Tibial nerve (tissue), 4 donors: ENCODE data around the gene SERPINA7. TPM values are rescaled to one million over a fixed set of nuclear protein-coding genes. Genes with fewer than 3 reads are reported as not detected.
"Not testable (repeated sequence)": the region's sequence is repeated elsewhere in the genome, so short reads cannot be mapped to it uniquely, and the experiment has no call there.

Experiments used
- DNase-seq, 2 donors: peaks; one replicate each; pipeline ENCODE4 v3.0.0-alpha.2; 2019; ENCODE audit warnings: low spot score in 2 of 2
- H3K27ac ChIP-seq, 4 donors: fragments of 200-600 bp; sonication (generic) in 3 of 4; one replicate each; pipeline ENCODE4 v1.5.1; 2017 to 2019; ENCODE audit warnings: mild to moderate bottlenecking in 1 of 4
- H3K27me3 ChIP-seq, 2 donors: fragments of 200-600 bp; sonication (generic) in 1 of 2; one replicate each; pipeline versions ENCODE4 v1.5.1 to v1.6.0; 2017 to 2019
- H3K36me3 ChIP-seq, 3 donors: fragments of 200-600 bp; sonication (generic); one replicate each; pipeline ENCODE4 v1.5.1; 2018 to 2019
- H3K4me1 ChIP-seq, 4 donors: fragments of 200-600 bp; sonication (generic) in 3 of 4; one replicate each; pipeline ENCODE4 v1.5.1; 2017 to 2019
- H3K4me3 ChIP-seq, 4 donors: fragments of 200-600 bp; sonication (generic) in 3 of 4; one replicate each; pipeline ENCODE4 v1.5.1; 2017 to 2019; ENCODE audit warnings: mild to moderate bottlenecking in 1 of 4, moderate library complexity in 1 of 4
- H3K9me3 ChIP-seq, 4 donors: fragments of 200-600 bp; sonication (generic) in 3 of 4; one replicate each; pipeline ENCODE4 v1.5.1; 2017 to 2019
- CTCF ChIP-seq, 5 experiments: fragments of 200-600 bp in 3 of 5; fragments of 450-650 bp in 2 of 5; sonication (generic) in 3 of 5; IDR thresholded peaks; one replicate each; pipeline ENCODE4 v1.5.1; 2016 to 2019; ENCODE audit warnings: antibody characterized with exemption in 5 of 5, mild to moderate bottlenecking in 3 of 5, moderate library complexity in 2 of 5
- EP300 ChIP-seq, 2 donors: sonication (generic); formaldehyde crosslinking; IDR thresholded peaks; one replicate each; pipeline ENCODE4 v1.6.1; 2017; ENCODE audit warnings: antibody characterized with exemption in 2 of 2, mild to moderate bottlenecking in 1 of 2
- POLR2A ChIP-seq, 2 donors: fragments of 450-650 bp; IDR thresholded peaks; one replicate each; pipeline ENCODE4 v1.6.1; 2017; ENCODE audit warnings: antibody characterized with exemption in 2 of 2, mild to moderate bottlenecking in 2 of 2, moderate library complexity in 2 of 2
- WGBS, 2 donors: methylation state at CpG; one replicate each; pipeline ENCODE4 v1.1.5; 2018; 5-methylcytosine and 5-hydroxymethylcytosine counted together
- total RNA-seq, 4 donors: library from RNA; depleted of rRNA; stranded (reverse); fragments of >200 nt; gene quantifications; one replicate each; pipeline ENCODE4 v1.1.0, GENCODE V29; 2016

SERPINA7 gene
- total RNA-seq, 4 donors from 2014 or later: not detected

GRCh38 chrX:106000203-106000602 lies 38.3 kb downstream of the SERPINA7 start:
- H3K4me3 ChIP-seq: no peak overlapping the region
- H3K9me3 ChIP-seq: no peaks in the 10 kb centered on the region
- no peak overlapping the region for H3K27ac ChIP-seq
- H3K27me3 ChIP-seq: no peaks in the 10 kb centered on the region
- H3K36me3 ChIP-seq: no peaks in the 10 kb centered on the region
- DNase-seq: no peak
- no peak for TF ChIP-seq CTCF (IDR thresholded peaks at IDR 0.05)
- no peak for TF ChIP-seq EP300 (IDR thresholded peaks at IDR 0.05)
- TF ChIP-seq POLR2A (IDR thresholded peaks at IDR 0.05): no peak
- H3K4me1 ChIP-seq: no peaks in the 10 kb centered on the region

GRCh38 chrX:105999294-105999693 lies 39.2 kb downstream of the SERPINA7 start:
- Histone ChIP-seq H3K36me3 (no peaks in the 10 kb centered on the region), H3K27me3 (no peaks in the 10 kb centered on the region), H3K4me3 (no peak overlapping the region), H3K27ac (no peak overlapping the region), H3K9me3 (no peaks in the 10 kb centered on the region), H3K4me1 (no peaks in the 10 kb centered on the region)
- TF ChIP-seq POLR2A (IDR thresholded peaks at IDR 0.05): no peak
- no peak for TF ChIP-seq EP300 (IDR thresholded peaks at IDR 0.05)
- no peak for TF ChIP-seq CTCF (IDR thresholded peaks at IDR 0.05)
- no peak for DNase-seq
- WGBS, 2 donors: 34 to 43% methylated on average over 1 of the region's 1 CpG

GRCh38 chrX:105988487-105988886 lies 50.0 kb downstream of the SERPINA7 start:
- not testable (repeated sequence) for DNase-seq, H3K27ac ChIP-seq, H3K4me1 ChIP-seq, H3K36me3 ChIP-seq, H3K27me3 ChIP-seq, H3K9me3 ChIP-seq, H3K4me3 ChIP-seq
- WGBS, 2 donors: 71 to 83% methylated on average over 5 of the region's 5 CpGs

Other genes starting within 250 kb of the SERPINA7 start
- under 1 TPM; under 0.01 to 0.63 (median 0.30) TPM for gene NRK, start 216.2 kb downstream of the SERPINA7 start, total RNA-seq
- 10 to 100 TPM; 11.4 to 20.2 (median 17.0) TPM for gene PWWP3B, start 129.6 kb upstream of the SERPINA7 start, total RNA-seq